DOHH2 (cell line): ENCODE data around the gene KANK4.

Source experiments
- EZH2phosphoT487 ChIP-seq: fragments of 200-600 bp; sonication (generic); IDR thresholded peaks from 2 replicates; pipeline ENCODE4 v1.6.1; 2017; ENCODE audit warnings: borderline replicate concordance, mild to moderate bottlenecking, antibody characterized with exemption, low read length, moderate library complexity, mixed read lengths
- TF ChIP-seq, protein P1 (sequence below): fragments of 200-600 bp; sonication (generic); IDR thresholded peaks from one replicate; pipeline ENCODE4 v1.5.1; 2014; ENCODE audit warnings: antibody characterized with exemption, mild to moderate bottlenecking, low read depth, low read length; ENCODE audit not compliant: poor library complexity, severe bottlenecking

DNA sequence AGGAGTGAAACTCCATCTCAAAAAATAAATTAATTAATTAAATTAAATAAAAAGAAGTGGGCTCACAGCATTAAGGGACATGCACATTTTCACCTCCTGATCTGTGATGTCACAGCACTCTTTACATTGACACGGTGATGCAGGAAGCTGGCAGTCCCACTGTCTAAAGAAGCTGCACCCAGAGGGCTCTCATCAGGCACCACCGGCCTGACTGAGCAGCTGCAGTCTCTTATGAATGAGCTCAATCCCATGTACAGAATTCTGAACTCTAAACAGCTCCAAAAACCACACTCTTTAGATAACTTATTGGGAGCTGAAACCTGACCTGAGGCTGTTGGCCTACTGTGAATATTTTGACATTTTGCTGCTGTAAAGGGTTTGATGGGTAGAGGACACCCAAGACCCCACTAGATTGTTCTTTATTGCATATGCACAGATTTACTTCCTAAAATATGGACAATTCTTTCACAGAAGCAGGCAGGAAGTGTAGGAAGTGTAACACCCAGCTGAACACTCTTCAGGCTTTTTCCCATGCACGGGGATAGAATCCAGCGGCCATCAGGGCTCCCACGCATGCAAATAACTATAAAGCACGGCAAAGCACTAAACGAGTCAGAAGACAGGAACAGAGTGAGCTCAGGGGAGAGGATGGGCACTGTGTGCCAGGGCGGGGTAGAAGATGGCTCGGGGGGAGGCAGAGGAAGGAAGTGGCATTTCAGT is 78.4 kb downstream of the KANK4 start:
- TF ChIP-seq, protein P1, sequence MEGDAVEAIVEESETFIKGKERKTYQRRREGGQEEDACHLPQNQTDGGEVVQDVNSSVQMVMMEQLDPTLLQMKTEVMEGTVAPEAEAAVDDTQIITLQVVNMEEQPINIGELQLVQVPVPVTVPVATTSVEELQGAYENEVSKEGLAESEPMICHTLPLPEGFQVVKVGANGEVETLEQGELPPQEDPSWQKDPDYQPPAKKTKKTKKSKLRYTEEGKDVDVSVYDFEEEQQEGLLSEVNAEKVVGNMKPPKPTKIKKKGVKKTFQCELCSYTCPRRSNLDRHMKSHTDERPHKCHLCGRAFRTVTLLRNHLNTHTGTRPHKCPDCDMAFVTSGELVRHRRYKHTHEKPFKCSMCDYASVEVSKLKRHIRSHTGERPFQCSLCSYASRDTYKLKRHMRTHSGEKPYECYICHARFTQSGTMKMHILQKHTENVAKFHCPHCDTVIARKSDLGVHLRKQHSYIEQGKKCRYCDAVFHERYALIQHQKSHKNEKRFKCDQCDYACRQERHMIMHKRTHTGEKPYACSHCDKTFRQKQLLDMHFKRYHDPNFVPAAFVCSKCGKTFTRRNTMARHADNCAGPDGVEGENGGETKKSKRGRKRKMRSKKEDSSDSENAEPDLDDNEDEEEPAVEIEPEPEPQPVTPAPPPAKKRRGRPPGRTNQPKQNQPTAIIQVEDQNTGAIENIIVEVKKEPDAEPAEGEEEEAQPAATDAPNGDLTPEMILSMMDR = no peak
- no peak for TF ChIP-seq EZH2phosphoT487
